Left renal pelvis (tissue), 4 donors: ENCODE measurements around the gene SRPK2. TPM values are rescaled to one million over a fixed set of nuclear protein-coding genes. Genes with fewer than 3 reads are reported as not detected.
"Not testable (repeated sequence)": the region's sequence is repeated elsewhere in the genome, so short reads cannot be mapped to it uniquely, and the experiment has no call there.

Experiments
- DNase-seq, 4 donors: peaks; one replicate each; pipeline ENCODE4 v3.0.0-alpha.2; 2013; ENCODE audit warnings: low read depth in 4 of 4, low spot score in 3 of 4
- polyA plus RNA-seq, 4 donors: library from polyadenylated mRNA; unstranded; fragments of 120-200 nt; gene quantifications; one replicate each; pipeline ENCODE4 v1.2.1, GENCODE V29; 2013; ENCODE audit not compliant: insufficient read length in 4 of 4

The SRPK2 gene
- polyA plus RNA-seq, 4 donors, result 49.2 to 67.3 (median 56.3) TPM

DNA sequence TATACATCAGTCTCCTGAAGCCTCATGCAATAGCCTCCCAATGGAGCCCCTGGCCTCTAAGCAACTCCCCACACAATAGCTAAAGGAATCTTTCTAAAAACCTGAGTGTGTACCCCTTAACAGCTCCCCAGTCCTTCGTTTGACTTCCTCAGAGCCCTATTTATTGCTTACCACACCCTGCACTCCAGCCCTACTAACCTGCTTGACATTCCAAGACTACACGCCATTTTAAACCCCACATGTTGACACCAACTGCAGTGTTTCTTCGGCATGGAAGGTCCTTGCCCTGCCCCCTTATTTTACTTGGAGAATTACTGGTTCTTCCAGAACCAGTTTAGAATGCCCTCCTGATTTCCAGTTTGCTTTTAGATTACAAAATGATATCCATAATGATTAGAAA lies 10.8 kb downstream of the SRPK2 start:
- no peak for DNase-seq

DNA sequence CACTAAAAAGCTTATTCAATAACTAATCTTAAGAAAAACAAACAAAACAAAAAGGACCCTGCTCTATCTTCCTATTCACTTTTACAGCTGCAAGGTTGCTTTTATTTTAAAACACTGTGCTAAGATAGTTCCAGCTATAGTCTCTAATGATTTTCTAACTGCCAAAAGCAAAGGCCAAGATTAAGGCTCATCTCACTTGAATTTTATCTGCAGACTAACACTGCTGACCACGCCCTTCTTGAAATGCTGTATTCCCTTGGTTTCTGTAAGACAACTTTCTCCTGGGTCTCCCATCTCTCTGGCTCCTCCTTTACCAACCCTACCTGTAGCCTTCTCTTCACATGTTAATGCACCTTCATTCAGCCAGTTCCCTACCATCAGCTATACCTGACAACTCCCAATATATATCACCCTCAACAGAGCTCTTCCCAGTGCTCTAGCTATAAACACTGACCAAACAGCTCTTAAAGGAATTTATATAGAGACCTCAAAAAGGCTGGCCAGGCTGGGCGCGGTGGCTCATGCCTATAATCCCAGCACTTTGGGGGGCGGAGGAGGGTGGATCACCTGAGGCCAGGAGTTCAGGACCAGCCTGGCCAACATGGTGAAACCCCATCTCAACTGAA lies 11.7 kb downstream of the SRPK2 start:
- no peak for DNase-seq

DNA sequence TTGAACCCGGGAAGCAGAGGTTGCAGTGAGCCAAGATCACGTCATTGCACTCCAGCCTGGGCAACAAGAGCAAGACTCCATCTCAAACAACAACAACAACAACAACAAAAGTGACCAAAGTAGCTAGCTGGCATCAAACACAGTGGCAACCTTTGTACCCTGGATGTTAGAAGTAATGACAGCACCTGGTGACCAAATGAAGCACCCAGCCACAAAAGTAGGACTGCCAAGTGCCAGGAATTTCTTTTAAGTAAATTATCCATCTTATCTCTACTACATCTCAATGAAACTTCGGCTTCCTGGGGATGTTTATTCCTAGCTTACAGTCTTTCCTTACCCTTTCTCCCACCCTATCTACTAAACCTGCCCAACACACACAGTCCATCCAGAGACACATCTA lies 18.8 kb downstream of the SRPK2 start:
- no peak for DNase-seq

DNA sequence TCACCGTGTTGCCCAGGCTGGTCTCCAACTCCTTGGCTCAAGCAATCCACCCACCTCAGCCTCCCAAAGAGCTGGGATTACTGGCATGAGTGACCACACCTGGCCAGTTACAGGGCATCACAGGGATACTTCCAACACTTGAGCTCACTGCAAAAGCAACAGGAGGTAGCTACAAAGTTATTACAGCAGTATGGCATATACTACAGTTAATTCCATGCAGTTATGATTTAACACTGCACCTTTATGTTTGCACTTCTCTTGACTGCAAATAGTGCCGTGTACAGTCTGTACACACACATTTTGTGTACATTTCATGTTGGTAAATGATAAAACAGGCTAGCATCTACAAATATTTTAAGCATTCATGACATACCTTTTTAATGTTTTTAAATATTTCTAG lies 21.3 kb downstream of the SRPK2 start:
- no peak for DNase-seq

DNA sequence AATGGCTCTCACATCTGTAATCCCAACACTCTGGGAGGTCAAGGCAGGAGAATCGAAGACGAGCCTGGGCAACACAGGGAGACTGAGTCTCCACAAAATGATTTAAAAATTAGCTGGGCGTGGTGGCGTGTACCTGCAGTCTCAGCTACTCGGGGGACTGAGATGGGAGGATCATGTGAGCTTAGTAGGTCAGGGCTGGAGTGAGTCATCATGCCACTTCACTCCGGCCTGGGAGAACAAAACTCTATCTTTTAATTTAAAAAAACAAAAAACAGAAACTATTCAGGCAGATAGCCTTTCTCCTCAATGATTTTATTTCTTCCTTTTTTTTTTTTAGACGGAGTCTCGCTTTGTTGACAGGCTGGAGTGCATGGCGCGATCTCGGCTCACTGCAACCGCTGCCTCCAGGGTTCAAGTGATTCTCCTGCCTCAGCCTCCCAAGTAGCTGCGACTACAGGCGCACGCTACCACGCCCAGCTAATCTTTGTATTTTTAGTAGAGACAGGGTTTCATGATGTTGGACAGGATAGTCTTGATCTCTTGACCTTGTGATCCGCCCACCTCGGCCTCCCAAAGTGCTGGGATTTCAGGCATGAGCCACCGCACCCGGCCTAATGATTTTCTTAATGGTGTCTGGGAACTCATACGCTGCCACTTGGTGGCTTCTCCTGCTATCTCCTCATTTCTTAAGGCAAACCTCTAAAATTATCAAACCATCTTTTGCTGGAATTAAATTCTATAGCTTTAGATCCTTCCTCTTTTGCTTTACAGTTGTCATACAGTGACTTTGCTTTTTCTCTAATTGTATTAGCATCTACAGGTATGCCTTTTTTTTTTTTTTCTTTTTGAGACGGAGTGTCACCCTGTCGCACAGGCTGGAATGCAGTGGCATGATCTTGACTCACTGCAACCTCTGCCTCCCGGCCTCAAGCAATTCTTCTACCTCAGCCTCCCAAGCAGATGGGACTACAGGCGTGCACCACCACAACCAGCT lies 22.9 kb downstream of the SRPK2 start:
- DNase-seq, result no peak

DNA sequence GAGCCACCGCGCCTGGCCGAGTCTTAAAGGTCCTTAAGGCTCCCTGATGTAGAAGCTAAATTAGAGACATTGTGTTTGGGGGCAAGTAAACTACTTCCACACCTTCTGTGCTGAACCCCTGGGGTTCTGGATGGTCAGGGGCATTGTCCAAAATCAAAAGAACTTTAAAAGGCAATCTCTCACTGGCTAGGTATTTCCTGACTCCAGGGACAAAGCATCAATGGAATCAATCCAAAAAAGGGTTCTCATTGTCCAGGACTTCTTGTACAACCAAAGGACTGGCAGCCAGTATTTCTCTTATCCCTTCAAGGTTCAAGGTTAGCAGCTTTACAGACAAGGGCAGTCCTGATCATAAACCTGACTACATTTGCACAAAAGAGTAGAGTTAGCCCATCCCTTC lies 24.0 kb downstream of the SRPK2 start:
- DNase-seq, result no peak

DNA sequence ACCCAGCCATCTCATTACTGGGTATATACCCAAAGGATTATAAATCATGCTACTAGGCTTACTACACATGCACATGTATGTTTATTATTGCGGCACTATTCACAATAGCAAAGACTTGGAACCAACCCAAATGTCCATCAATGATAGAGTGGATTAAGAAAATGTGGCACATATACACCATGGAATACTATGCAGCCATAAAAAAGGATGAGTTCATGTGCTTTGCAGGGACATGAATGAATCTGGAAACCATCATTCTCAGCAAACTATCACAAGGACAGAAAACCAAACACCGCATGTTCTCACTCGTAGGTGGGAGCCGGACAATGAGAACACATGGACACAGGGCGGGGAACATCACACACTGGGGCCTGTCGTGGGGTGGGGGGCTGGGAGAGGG lies 25.1 kb downstream of the SRPK2 start:
- DNase-seq, result not testable (repeated sequence)

DNA sequence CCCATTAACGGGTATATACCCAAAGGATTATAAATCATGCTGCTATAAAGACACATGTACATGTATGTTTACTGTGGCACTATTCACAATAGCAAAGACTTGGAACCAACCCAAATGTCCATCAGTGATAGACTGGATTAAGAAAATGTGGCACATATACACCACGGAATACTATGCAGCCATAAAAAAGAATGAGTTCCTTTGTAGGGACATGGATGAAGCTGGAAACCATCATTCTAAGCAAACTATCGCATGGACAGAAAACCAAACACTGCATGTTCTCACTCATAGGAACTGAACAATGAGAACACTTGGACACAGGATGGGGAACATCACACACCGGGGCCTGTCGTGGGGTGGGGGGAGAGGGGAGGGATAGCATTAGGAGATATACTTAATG lies 26.0 kb downstream of the SRPK2 start:
- DNase-seq, result not testable (repeated sequence)

DNA sequence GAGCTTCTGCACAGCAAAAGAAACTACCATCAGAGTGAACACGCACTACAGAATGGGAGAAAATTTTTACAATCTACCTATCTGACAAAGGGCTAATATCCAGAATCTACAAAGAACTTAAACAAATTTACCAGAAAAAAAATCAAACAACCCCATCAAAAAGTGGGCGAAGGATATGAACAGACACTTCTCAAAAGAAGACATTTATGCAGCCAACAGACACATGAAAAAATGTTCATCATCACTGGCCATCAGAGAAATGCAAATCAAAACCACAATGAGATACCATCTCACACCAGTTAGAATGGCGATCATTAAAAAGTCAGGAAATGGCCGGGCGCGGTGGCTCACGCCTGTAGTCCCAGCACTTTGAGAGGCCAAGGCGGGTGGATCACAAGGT lies 26.7 kb downstream of the SRPK2 start:
- DNase-seq, result not testable (repeated sequence)

DNA sequence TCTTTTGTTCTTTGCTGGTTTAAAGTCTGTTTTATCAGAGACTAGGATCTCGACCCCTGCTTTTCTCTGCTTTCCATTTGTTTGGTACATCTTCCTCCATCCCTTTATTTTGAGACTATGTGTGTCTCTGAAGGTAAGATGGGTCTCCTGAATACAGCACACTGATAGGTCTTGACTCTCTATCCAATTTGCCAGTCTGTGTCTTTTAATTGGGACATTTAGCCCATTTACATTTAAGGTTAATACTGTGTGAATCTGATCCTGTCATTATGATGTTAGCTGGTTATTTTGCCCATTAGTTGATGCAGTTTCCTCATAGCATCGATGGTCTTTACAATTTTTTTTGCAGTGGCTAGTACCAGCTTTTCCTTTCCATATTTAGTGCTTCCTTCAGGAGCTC lies 28.6 kb downstream of the SRPK2 start:
- not testable (repeated sequence) for DNase-seq

DNA sequence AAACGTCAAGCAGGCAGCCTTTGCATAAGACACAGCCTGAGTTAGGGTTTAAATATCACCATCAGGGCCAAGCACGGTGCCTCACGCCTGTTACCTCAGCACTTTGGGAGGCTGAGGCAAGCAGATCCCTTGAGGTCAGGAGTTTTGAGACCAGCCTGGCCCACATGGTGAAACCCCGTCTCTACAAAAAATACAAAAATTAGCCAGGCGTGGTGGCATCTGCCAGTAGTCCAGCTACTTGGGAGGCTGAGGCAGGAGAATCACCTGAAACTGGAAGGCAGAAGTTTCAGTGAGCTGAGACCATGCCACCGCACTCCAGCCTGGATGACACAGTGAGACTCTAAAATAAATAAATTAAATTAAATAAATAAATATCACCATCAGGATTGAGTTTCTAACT lies 33.0 kb downstream of the SRPK2 start:
- DNase-seq, result no peak

DNA sequence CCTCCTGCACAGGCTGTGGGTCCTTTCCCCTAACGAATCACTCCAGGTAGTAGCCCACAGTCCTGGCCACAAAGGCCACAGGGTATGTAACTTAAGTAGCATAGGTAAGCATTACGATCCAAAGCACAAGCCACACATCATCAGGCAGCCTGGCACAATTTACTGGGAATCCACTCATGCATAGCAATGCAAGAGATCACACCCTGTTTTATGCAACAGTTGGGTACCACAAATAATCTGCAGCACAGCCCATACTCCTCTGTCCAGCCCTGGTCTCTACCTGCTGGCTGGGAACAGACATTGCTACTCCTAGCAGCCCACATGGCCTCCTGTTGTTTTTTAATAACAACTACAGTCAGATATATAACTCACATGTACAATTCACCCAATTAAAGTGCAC lies 34.3 kb downstream of the SRPK2 start:
- DNase-seq, result no peak

DNA sequence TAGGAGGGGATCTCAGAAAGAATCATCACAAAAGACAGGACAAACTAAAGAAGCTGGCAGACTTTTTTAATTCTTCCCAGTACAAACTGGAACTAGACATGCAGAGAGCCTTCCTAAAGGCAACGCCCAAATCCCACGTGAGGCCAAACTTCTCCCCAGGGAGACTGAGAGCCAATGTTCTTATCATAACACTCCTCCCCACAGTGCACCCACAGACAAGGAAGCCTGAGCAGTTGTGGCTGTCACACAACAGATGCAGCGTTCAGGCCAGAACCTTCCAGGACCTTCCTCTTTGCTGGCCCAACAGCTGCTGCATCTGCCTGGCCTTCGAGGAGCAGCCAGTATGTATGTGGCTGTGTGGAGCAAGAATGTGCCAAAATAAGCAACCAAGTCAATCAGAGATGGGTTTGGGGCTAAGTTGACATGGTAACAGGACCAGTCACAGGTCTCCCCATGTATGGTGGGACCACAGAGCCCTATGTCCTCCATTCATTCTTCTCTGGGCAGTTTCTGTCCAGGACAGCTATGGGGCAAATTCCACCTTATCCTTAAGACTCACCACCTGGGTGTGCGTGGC lies 34.9 kb downstream of the SRPK2 start:
- DNase-seq, result no peak

DNA sequence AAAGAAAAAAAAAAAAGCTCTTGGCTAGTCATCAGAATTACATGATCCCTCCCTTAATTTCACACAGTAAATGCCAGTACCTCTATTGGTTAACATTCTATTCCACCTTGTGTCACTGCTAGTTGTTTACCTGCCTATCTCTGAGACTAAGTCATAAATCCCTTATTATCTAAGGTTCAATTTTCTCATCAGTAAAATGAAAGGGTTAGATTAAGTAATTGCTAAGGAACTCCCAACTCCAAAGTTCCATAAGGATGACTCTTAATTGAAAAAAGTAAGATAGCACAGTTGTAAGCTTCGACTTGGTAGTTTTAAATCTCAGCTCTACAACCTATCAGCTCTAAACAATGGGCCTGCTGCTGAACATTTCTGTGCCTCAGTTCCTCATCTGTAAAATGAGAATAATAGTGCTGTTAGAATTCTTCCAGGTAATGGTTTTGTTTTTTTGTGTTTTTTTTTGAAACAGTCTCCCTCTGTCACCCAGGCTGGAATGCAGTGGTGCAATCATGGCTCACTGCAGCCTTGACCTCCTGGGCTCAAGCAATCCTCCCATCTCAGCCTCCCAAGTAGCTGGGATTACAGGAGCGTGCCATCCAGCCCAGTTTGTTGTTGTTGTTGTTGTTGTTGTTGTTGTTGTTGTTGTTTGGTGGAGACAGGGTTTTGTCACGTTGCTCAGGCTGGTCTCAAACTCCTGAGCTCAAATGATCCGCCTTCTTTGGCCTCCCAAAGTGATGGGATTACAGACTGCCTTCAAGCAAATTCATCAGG lies 35.6 kb downstream of the SRPK2 start:
- no peak for DNase-seq

DNA sequence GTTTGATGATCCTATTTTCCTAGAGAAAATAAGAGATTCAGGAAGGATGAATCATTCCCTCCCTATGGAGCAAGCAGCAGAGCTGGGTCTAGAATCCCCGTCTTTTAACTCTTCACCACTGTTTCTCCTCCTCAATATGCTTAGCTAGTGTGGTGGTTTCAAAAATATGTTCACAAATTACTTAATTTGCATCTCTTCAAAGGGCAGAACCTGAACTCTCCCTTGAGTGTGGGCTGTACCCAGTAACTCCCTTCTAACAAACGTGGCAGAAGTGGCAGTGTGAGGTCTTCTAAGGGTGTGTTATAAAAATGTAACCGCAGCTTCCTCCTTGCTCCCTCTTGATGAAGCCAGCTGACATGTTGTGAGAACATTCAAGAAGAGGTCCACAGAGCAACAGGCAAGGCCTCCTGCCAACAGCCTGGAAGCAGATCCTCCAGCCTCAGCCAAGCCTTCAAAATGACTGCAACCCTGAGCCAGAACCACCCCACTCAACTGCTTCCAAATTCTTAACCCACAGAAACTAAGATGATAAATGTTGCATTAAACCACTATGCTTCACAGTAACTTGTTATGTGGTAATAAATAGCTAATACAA lies 36.6 kb downstream of the SRPK2 start:
- no peak for DNase-seq

DNA sequence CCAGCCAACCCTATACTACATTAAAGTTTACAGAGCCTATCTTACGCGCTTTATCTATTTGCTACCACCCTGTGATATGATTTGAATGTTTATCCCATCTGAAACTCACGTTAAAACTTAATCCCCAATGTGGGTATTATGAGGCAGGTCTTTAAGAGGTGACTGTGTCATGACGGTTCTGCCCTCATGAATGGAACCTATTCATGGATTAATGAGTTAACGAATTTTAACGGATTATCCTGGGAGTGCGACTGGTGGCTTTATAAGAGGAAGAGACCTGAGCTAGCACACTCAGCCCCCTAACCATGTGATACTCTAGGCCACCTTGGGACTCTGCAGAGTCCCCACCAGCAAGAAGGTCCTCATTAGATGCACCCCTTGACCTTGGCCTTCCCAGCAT lies 37.8 kb downstream of the SRPK2 start:
- no peak for DNase-seq

DNA sequence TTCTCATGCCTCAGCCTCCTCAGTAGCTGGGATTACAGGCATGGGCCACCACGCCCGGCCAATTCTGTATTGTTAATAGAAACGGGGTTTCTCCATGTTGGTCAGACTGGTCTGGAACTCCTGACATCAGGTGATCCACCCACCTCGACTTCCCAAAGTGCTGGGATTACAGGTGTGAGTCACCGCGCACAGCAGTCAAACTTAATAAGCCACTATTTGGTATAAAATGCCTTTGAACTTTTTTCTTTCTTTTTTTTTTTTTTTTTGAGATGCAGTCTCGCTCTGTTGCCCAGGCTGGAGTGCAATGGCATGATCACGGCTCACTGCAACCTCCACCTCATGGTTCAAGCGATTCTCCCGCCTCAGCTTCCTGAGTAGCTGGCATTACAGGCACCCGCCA lies 40.5 kb downstream of the SRPK2 start:
- DNase-seq, result not testable (repeated sequence)

DNA sequence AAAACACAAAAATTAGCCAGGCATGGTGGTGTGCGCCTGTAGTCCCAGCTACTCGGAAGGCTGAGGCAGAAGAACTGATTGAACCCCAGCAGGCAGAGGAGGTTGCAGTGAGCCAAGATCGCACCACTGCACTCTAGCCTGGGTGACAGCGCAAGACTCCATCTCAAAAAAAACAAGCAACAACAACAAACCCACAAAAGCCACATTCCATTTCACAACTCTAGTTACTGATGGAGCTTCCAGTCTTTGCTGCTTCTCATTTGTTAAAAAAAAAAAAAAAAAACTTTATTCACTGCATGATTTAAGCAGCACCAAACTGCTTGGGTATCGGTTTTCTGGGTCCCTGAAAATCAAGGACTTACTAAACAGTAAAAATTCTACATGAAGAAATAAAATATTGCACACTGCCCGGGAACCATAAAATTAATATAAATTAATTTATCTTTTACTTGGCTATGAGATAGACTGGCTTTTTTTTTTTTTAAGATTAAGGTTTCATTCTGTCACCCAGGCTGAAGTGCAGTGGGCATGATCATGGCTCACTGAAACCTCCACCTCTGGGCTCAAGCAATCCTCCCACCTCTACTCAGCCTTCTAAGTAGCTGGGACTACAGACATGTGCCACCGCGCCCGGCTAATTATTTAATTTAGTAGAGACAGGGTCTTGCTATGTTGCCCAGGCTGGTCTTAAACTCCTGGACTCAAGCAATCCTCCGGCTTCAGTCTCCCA lies 42.0 kb downstream of the SRPK2 start:
- no peak for DNase-seq

DNA sequence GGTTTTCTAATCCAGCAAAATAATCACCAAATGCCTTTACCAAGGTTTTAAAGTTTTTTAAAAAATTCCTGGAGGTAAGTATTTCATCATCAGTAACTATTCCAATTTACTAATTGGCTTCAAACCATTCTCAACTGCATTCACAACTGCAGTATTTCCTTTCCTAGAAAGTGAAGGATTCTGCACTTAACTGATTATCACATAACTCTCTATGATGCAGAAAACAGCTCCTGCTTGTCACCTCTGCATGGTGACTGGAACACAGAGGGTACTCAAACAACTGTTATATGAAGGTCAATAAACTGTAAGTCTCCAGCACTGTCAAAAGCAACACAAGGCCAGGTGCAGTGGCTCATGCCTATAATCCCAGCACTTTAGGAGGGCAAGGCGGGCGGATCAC lies 42.6 kb downstream of the SRPK2 start:
- DNase-seq, result no peak

DNA sequence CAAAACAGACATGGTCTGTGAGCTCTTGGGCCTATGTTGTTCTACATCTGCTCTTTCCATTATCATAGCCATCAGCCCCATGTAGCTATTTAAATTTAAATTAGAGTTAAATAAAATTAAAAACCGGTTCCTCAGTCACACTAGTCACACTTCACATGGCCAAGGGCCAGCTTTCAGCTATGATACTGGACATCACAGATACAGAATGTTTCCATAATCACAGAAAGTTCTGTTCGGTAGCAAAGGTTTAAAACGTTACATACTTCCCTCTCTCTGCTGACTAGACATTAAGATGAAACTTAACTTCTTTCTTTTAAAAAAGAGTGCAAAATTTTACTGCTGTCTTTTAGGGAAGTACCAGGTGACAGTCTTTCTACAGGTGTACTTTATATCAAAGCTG lies 43.0 kb downstream of the SRPK2 start:
- no peak for DNase-seq
